SK-N-SH treated with all-trans-retinoic acid at 6 μM for 48 hours (cell line): ENCODE data around the gene PAPSS2.

ENCODE experiments used
- ATAC-seq: fragments of 200-7000 bp; cut with Tn5 transposase; 3 replicates; pipeline ENCODE4 v1.9.1; 2020; ENCODE audit warnings: mild to moderate bottlenecking, moderate library complexity
- BACH2 ChIP-seq: fragments of 250-450 bp; sonication (Bioruptor Pico); IDR thresholded peaks from 2 replicates; pipeline ENCODE4 v1.9.0; 2021; ENCODE audit warnings: mild to moderate bottlenecking, borderline replicate concordance
- CSDC2 ChIP-seq: fragments of 250-450 bp; sonication (Bioruptor Pico); IDR thresholded peaks from 2 replicates; pipeline ENCODE4 v1.5.0; 2020; ENCODE audit warnings: mild to moderate bottlenecking, moderate library complexity
- ESRRG ChIP-seq: fragments of 250-450 bp; sonication (Bioruptor Pico); IDR thresholded peaks from 2 replicates; pipeline ENCODE4 v1.6.1; 2021; ENCODE audit warnings: mild to moderate bottlenecking
- ISL1 ChIP-seq: fragments of 250-450 bp; sonication (Bioruptor Pico); IDR thresholded peaks from 2 replicates; pipeline ENCODE4 v2.1.2; 2022; ENCODE audit warnings: mild to moderate bottlenecking, moderate library complexity
- PATZ1 ChIP-seq: fragments of 250-450 bp; sonication (Bioruptor Pico); IDR thresholded peaks from 2 replicates; pipeline ENCODE4 v1.8.0; 2020; ENCODE audit warnings: mild to moderate bottlenecking, moderate library complexity, borderline replicate concordance
- POU6F1 ChIP-seq: fragments of 250-450 bp; sonication (Bioruptor Pico); IDR thresholded peaks from 2 replicates; pipeline ENCODE4 v1.8.0; 2021; ENCODE audit warnings: low read depth, mild to moderate bottlenecking, moderate library complexity, borderline replicate concordance
- RARB ChIP-seq: fragments of 250-450 bp; sonication (Bioruptor Pico); IDR thresholded peaks from 2 replicates; pipeline ENCODE4 v1.8.0; 2021; ENCODE audit warnings: mild to moderate bottlenecking, moderate library complexity
- SNAI2 ChIP-seq: fragments of 250-450 bp; sonication (Bioruptor Pico); IDR thresholded peaks from 2 replicates; pipeline ENCODE4 v1.5.0; 2020; ENCODE audit warnings: mild to moderate bottlenecking, moderate library complexity
- TCF4 ChIP-seq: fragments of 250-450 bp; sonication (Bioruptor Pico); IDR thresholded peaks from 2 replicates; pipeline ENCODE4 v1.8.0; 2021; ENCODE audit warnings: mild to moderate bottlenecking, moderate library complexity, borderline replicate concordance
- TOX ChIP-seq: fragments of 250-450 bp; sonication (Bioruptor Pico); IDR thresholded peaks from 2 replicates; pipeline ENCODE4 v1.8.0; 2021; ENCODE audit warnings: mild to moderate bottlenecking, moderate library complexity, borderline replicate concordance
- TSHZ2 ChIP-seq: fragments of 250-450 bp; sonication (Bioruptor Pico); IDR thresholded peaks from 2 replicates; pipeline ENCODE4 v1.5.0; 2020; ENCODE audit warnings: mild to moderate bottlenecking, moderate library complexity
- ZFP3 ChIP-seq: fragments of 250-450 bp; sonication (Bioruptor Pico); IDR thresholded peaks from 2 replicates; pipeline ENCODE4 v1.5.0; 2020; ENCODE audit warnings: mild to moderate bottlenecking, moderate library complexity
- ZFP30 ChIP-seq: fragments of 450-650 bp; formaldehyde crosslinking; IDR thresholded peaks from 2 replicates; pipeline ENCODE4 v1.5.0; 2022; ENCODE audit warnings: mild to moderate bottlenecking, moderate library complexity
- ZNF565 ChIP-seq: fragments of 450-650 bp; formaldehyde crosslinking; conservative IDR thresholded peaks from 2 replicates; pipeline ENCODE4 v1.5.0; 2020; ENCODE audit warnings: low read depth, mild to moderate bottlenecking, moderate library complexity
- ZNF8 ChIP-seq: fragments of 450-650 bp; formaldehyde crosslinking; IDR thresholded peaks from 2 replicates; pipeline ENCODE4 v1.5.0; 2020; ENCODE audit warnings: mild to moderate bottlenecking, moderate library complexity
- TF ChIP-seq, protein P1 (sequence below): fragments of 250-450 bp; sonication (Bioruptor Pico); IDR thresholded peaks from 2 replicates; pipeline ENCODE4 v1.5.1; 2021; ENCODE audit warnings: mild to moderate bottlenecking, moderate library complexity

The PAPSS2 gene

DNA sequence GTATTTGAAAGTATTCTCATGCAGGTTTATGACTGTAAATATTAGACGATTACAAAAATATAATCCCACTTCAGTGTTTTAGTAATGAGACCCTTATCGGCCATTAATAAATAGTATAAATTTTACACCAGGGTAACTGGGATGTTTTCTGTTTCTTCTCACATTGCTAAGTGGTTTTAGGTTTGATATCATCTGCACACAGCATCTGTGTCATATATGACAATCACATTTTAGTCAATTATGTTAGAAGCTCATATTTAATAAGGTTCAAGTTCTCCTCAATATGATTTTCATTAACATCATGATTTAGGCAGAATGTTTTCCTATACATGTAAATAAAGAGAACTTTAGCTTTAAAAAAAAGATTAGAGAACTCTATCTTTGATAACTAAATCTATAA is 91.6 kb downstream of the PAPSS2 start:
- ATAC-seq: no peak
- TF ChIP-seq TCF4: peak; percentile 60
- no peak for TF ChIP-seq ISL1

- peak; percentile 58 for ATAC-seq
- TF ChIP-seq ZNF8 (CRISPR knock-in tag): no peak
- TF ChIP-seq ZFP3 (CRISPR knock-in tag): no peak
- TF ChIP-seq ISL1: no peak
- TF ChIP-seq ZFP30: no peak
- TF ChIP-seq BACH2: no peak
- TF ChIP-seq PATZ1 (CRISPR knock-in tag): no peak
- no peak for TF ChIP-seq ZNF565 (CRISPR knock-in tag)
Measured at GRCh38 chr10:87752566-87752965, 92.9 kb downstream of the PAPSS2 start.

DNA sequence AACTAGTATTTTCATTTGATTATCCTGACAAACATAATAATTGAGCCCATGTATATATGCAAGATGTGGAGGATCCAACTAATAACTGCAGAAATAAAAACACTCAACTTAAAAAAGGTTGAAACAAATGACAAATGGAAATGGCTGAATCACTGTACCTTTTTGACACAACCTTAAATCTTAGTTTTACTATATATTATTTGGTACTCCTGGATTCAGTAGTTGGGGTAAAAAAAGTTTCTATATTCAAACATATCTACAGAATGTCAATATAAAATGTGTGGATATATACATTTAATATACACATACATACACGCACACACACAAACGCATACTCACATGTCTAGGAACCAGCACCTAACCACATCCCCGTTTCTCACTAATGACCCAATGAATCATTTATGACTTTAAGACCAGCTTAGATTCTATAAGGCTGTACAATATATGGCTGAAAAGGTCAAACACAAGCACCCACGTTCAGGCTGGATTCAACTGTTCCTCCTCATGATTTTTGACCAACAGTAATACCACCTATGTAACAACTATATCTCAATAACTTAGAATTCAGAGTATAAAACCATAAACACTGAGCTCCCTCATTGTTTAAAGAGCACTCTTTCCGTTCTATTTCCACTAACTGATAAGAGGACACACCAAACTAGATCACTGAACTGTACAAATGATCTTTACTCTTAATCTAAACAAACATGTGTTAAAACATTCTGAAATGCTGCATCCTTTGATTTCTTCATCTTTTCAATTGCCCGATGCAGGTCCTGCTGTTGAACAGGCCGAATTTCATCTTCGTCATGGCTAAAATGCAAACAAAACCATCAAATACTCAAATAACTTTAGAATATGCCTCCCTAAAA is 94.6 kb downstream of the PAPSS2 start:
- ATAC-seq: no peak

DNA sequence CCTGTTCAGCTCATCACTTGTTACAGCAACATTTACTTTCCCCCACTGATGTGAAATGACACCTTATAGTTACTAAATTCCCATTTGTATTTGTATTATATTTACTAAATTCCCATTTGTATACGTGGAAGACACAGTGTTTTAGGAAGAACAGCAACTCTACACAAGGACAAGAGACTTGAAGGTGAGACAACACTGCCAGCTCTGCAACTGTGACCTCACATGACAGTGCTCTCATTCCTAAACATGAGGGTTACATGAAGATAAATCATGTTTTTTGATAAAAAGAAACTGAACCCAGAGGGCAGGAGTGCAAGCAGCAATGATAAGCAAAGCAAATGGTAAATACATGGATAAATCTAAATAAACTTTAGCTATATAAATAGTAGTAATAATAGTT is 98.0 kb downstream of the PAPSS2 start:
- TF ChIP-seq ZFP30: no peak
- ATAC-seq: no peak

More for the DNA sequence above, 94.6 kb downstream of the PAPSS2 start:
- TF ChIP-seq BACH2 (no peak), CSDC2 (CRISPR knock-in tag) (no peak), ZFP3 (CRISPR knock-in tag) (no peak)

DNA sequence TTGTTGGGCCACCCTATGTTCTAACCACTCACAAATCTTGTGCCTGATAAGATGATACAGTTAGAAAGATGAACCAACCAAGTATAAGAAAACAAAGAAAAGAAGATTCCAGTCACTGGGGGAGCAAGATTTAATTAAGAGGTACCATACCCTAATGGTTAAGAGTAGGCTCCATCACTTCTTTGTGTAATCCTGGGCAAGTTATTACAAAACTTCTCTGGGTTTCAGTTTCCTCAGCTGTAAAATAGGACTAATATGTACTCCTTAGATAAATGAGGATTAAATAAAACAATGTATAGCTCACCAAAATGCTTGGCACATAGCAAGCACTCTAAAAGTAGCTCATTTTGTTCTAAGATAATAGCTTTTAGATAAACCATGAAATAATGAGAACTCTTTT is 99.9 kb downstream of the PAPSS2 start:
- TF ChIP-seq RARB (CRISPR knock-in tag) (no peak), TSHZ2 (CRISPR knock-in tag) (no peak), CSDC2 (CRISPR knock-in tag) (no peak), BACH2 (no peak), SNAI2 (no peak), ESRRG (no peak)
- TF ChIP-seq, protein P1, sequence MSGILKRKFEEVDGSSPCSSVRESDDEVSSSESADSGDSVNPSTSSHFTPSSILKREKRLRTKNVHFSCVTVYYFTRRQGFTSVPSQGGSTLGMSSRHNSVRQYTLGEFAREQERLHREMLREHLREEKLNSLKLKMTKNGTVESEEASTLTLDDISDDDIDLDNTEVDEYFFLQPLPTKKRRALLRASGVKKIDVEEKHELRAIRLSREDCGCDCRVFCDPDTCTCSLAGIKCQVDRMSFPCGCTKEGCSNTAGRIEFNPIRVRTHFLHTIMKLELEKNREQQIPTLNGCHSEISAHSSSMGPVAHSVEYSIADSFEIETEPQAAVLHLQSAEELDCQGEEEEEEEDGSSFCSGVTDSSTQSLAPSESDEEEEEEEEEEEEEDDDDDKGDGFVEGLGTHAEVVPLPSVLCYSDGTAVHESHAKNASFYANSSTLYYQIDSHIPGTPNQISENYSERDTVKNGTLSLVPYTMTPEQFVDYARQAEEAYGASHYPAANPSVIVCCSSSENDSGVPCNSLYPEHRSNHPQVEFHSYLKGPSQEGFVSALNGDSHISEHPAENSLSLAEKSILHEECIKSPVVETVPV (CRISPR knock-in tag): no peak
- ATAC-seq: no peak

GRCh38 chr10:87760195-87760905 is 100.7 kb downstream of the PAPSS2 start:
- ATAC-seq: no peak; the same call in 1 of the 3 replicates
- TF ChIP-seq TOX (CRISPR knock-in tag) (no peak), TCF4 (no peak), ZFP30 (no peak), POU6F1 (no peak), BACH2 (no peak), CSDC2 (CRISPR knock-in tag) (no peak), RARB (CRISPR knock-in tag) (no peak)
